ENCODE results near the gene FSD1L.
"Not testable (repeated sequence)": the region's sequence is repeated elsewhere in the genome, so short reads cannot be mapped to it uniquely, and the experiment has no call there.

FSD1L gene

DNA sequence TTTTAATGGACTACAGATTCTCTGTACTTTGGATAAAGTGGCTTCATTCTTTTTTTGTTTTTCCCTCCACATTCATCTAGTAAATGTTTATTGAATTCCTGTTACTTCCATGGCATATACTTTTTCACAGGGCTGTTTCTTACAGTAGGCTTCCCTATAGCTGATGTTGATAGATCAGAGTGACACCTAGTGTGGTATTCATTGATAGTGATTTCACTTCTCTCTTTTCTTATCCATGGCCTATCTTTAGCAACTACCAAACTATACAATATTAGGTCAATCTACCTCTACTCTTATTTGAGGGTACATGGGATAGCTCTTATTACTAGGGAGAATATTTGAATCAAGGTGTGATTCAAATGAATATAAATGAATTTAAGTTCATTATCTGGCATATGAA is 35.8 kb downstream of the FSD1L start:
- DNase-seq, result no peak

DNA sequence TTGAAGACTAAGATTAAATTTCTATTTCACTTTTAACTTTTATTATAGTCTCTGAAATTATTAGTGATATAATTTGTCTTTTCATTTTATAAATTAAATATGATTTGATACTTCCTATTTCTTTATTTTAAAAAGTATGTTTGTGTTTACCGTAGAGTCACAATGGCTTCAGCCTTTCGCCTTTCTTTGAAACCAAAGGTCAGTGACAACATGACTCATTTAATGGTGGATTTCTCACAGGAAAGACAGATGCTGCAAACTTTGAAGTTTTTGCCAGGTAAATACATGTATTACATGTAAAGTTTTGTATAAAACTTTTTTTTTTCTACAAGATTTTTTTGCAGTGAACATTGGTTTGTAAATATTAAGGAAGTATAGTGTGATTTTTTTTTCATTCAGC is 36.4 kb downstream of the FSD1L start:
- no peak for DNase-seq

GRCh38 chr9:105485131-105485530 is 37.3 kb downstream of the FSD1L start:
- no peak for DNase-seq

- no peak for DNase-seq
These were observed 49.0 kb downstream of the FSD1L start for GRCh38 chr9:105496826-105497225.

GRCh38 chr9:105497704-105498103 is 49.9 kb downstream of the FSD1L start:
- DNase-seq, result no peak

- DNase-seq, result no peak
These were observed 52.4 kb downstream of the FSD1L start for GRCh38 chr9:105500108-105500766.

- DNase-seq, result no peak
These were observed 53.6 kb downstream of the FSD1L start for GRCh38 chr9:105501414-105501813.

DNA sequence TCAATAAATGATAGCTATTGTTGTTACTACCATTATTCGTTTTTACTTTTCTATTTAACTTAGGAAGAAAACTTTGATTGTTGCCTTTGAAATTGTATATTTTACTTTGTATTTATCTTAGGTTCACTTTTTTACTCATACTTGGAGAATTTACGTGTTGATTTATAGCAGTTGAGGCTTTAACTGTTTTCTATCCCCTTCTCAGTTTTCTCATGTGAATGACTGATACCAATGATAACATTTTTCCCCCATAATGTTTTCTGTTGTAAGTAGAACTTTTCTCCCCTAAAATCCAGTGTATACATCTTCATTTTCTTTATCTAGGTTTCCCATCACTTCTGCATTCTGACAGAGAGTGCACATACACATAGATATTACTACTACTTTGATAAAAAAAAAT is 54.4 kb downstream of the FSD1L start:
- DNase-seq, result no peak

GRCh38 chr9:105503881-105504280 is 56.0 kb downstream of the FSD1L start:
- no peak for DNase-seq

- no peak for DNase-seq
These were observed 59.4 kb downstream of the FSD1L start for GRCh38 chr9:105507096-105507790.

- no peak for DNase-seq
These were observed 60.7 kb downstream of the FSD1L start for GRCh38 chr9:105508530-105508929.

- DNase-seq, result no peak
These were observed 62.2 kb downstream of the FSD1L start for GRCh38 chr9:105510024-105510423.

GRCh38 chr9:105511446-105511845 is 63.6 kb downstream of the FSD1L start:
- DNase-seq, result no peak

GRCh38 chr9:105515811-105516413 is 68.1 kb downstream of the FSD1L start:
- no peak for DNase-seq

GRCh38 chr9:105519710-105520369 is 72.0 kb downstream of the FSD1L start:
- peak in 3 of 51 donors; percentile 1 to 5 (median 2) for DNase-seq

DNA sequence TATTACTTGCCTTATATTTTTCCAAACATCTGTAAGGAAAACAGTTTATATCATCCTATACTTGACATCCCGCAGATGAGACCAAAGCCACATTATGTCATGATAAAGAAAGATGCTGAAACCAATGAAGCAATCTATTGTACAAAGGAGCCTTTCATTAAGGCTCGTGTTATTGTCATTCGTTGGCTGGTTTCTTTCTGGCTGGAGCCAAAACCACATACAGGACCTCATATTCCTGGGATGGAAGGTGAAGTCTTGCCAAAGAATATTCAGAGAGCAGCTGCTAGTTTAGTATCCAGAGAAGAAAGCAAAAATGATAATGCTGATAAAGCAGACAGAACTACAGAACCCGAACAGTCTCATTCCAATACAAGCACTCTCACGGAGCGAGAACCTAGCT is 73.2 kb downstream of the FSD1L start:
- not testable (repeated sequence) for DNase-seq

GRCh38 chr9:105522618-105523385 is 75.0 kb downstream of the FSD1L start:
- not testable (repeated sequence) for DNase-seq

- DNase-seq, result no peak
These were observed 83.7 kb downstream of the FSD1L start for GRCh38 chr9:105531530-105531929.

DNA sequence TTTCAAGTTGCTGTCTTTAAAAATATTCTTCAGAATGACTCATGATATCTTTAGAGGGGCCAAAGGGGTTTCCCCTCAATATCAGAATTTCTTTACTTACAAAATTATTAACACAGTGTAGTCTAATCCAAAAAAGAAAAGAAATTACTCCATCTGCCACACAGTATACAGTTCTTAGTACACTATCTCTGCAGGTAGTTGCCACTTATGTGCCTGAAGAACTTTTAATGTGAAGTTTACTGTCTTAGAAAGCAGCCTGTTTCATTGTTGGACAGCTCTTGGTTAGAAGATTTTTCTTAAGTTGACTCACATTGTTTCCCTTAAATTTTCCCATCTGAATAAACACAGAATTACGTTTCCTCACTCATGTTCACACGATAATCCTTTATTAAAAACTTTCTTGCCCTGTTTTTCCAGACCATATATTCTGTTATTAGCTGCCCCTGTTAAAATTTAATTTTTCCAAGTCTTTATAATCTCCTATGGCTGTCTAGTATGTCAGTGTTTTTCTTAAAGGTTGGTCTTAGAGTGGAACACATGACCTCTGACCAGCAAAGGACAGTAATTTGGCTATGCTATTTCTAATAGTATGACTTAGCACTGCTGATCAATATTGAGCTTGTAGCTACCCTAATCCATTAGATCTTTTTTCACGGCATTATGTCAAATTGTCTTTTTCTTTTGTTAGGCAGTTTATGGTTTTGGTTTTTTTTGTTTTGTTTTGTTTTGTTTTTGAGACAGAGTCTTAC is 88.3 kb downstream of the FSD1L start:
- no peak for DNase-seq

GRCh38 chr9:105539452-105539851 is 91.6 kb downstream of the FSD1L start:
- no peak for DNase-seq

GRCh38 chr9:105541838-105542237 is 94.0 kb downstream of the FSD1L start:
- DNase-seq, result no peak
